GM18505 (cell line): ENCODE results near the gene PSMC2.
"Not testable (repeated sequence)": the region's sequence is repeated elsewhere in the genome, so short reads cannot be mapped to it uniquely, and the experiment has no call there.

Experiments
- ATAC-seq: cut with Tn5 transposase; IDR thresholded peaks from one replicate; pipeline ENCODE4 v1.9.1; 2021; ENCODE audit not compliant: unreplicated experiment
- POLR2A ChIP-seq: IDR thresholded peaks from 4 replicates; pipeline ENCODE4 v1.6.1; 2011; ENCODE audit warnings: borderline replicate concordance; ENCODE audit not compliant: insufficient read depth, insufficient read length; ENCODE audit errors: extremely low read depth

Gene PSMC2

GRCh38 chr7:103387242-103387641 lies 39.8 kb downstream of the PSMC2 start:
- ATAC-seq: no peak
- TF ChIP-seq POLR2A: no peak

GRCh38 chr7:103388469-103389140 lies 41.2 kb downstream of the PSMC2 start:
- no peak for TF ChIP-seq POLR2A
- ATAC-seq: no peak

GRCh38 chr7:103389263-103389662 lies 41.8 kb downstream of the PSMC2 start:
- TF ChIP-seq POLR2A: no peak
- no peak for ATAC-seq

GRCh38 chr7:103391150-103391549 lies 43.7 kb downstream of the PSMC2 start:
- ATAC-seq: no peak
- no peak for TF ChIP-seq POLR2A

GRCh38 chr7:103391976-103392375 lies 44.5 kb downstream of the PSMC2 start:
- TF ChIP-seq POLR2A: no peak

GRCh38 chr7:103394566-103394965 lies 47.1 kb downstream of the PSMC2 start:
- no peak for ATAC-seq

More at GRCh38 chr7:103391976-103392375, 44.5 kb downstream of the PSMC2 start:
- no peak for ATAC-seq

GRCh38 chr7:103395071-103395470 lies 47.6 kb downstream of the PSMC2 start:
- no peak for TF ChIP-seq POLR2A
- no peak for ATAC-seq

More at GRCh38 chr7:103394566-103394965, 47.1 kb downstream of the PSMC2 start:
- TF ChIP-seq POLR2A: no peak

GRCh38 chr7:103396471-103396870 lies 49.0 kb downstream of the PSMC2 start:
- no peak for ATAC-seq

GRCh38 chr7:103398483-103399127 lies 51.2 kb downstream of the PSMC2 start:
- no peak for ATAC-seq
- TF ChIP-seq POLR2A: no peak

More at GRCh38 chr7:103396471-103396870, 49.0 kb downstream of the PSMC2 start:
- TF ChIP-seq POLR2A: no peak

GRCh38 chr7:103399687-103400086 lies 52.2 kb downstream of the PSMC2 start:
- ATAC-seq: not testable (repeated sequence)

- not testable (repeated sequence) for ATAC-seq
These were observed 58.6 kb downstream of the PSMC2 start for GRCh38 chr7:103405789-103406613.

GRCh38 chr7:103412151-103412550 lies 64.7 kb downstream of the PSMC2 start:
- ATAC-seq: no peak
- TF ChIP-seq POLR2A: no peak

GRCh38 chr7:103413407-103413806 lies 66.0 kb downstream of the PSMC2 start:
- no peak for TF ChIP-seq POLR2A
- ATAC-seq: no peak

- TF ChIP-seq POLR2A: no peak
- no peak for ATAC-seq
These were observed 70.8 kb downstream of the PSMC2 start for GRCh38 chr7:103418241-103418640.
